GM18519 (cell line): ENCODE data around the gene SPATA24.
"Not testable (repeated sequence)": the region's sequence is repeated elsewhere in the genome, so short reads cannot be mapped to it uniquely, and the experiment has no call there.

Experiments
- ATAC-seq: cut with Tn5 transposase; IDR thresholded peaks from one replicate; pipeline ENCODE4 v1.9.1; 2021; ENCODE audit warnings: mild to moderate bottlenecking, moderate library complexity; ENCODE audit not compliant: unreplicated experiment, low FRiP score

SPATA24 gene

DNA sequence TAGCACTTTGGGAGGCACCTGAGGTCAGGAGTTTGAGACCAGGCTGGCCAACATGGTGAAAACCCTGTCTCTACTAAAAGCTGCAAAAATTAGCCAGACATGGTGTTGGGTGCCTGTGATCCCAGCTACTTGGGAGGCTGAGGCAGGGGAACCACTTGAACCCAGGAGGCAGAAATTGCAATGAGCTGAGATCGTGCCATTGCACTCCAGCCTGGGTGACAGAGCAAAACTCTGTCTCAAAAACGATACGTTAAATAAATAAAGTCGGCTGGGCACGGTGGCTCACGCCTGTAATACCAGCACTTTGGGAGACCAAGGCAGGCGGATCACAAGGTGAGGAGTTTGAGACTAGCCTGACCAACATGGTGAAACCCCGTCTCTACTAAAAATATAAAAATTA is 48.0 kb downstream of the SPATA24 start:
- not testable (repeated sequence) for ATAC-seq

DNA sequence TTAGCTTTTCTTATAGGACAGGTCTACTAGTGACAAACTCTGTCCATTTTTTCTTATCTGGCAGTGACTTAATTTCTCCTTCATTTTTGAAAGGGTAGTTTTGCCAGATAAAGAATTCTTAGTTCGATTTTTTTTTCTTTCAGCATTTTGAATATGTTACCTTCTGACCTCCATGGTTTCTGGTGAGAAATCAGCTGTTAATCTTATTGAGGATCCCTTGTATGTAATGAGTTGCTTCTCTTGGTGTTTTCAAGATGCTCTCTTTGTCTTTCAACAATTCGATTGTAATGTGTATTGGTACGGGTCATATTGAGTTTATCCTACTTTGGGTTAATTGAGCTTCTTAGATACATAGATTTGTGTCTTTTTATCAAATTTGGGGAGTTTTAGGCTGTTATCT is 49.7 kb downstream of the SPATA24 start:
- no peak for ATAC-seq

GRCh38 chr5:139347863-139348262 is 56.0 kb downstream of the SPATA24 start:
- not testable (repeated sequence) for ATAC-seq
